NCI-H1105 (cell line): Measurements from ENCODE around the gene UBE3C.
A peak's percentile ranks its signal among the peaks of the same experiment; 100 is the strongest.
"Not testable (repeated sequence)": the region's sequence is repeated elsewhere in the genome, so short reads cannot be mapped to it uniquely, and the experiment has no call there.

ENCODE experiments used
- DNase-seq: peaks from one replicate; lab custom pipeline; 2025; lab: John Stamatoyannopoulos, UW

Gene UBE3C

DNA sequence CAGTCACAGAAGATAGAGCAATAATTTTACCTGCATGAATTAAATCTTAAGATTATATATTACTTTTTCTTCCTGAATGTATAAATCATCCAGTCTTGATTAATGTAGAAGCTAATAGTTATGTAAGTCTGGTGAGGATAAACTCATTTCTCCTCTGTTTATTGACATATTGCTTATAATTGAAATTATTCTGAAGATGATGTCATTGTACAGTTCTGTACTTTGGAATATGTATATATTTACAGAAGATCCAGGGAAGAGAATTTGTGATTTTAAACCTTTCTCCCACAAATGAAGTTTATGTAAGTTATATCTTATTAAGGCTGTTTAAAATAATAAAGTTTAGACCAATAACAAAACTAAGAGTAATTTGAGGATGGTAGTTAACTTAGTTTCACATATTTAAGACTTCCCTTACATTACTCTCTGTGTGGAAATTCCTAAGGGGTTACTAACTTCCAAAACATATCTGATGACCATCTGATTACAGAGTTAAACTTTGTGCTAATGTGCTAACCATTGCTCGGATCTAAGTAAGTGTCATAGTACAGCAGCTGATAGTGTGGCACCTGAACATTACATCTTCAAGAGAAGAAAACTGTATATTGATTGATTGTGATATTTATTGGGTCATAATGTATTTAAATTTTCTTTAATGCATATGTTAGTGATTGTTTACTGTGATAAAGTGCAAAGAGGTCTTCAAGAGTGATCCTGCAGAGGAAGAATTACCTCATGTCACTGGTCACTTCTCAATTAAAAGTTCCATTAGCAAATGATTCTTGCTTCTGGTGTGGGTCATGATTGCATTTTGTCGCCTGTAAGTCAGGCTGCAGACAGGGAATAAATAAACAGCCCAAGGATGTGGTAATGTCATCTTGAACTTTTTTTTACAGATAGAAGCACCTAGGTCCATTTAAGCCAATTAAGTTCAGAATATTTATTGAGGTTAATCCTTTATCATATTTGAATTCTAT is 96.9 kb downstream of the UBE3C start:
- no peak for DNase-seq

- no peak for DNase-seq
Measured at GRCh38 chr7:157238087-157238486, 99.4 kb downstream of the UBE3C start.

- DNase-seq, result no peak
Measured at GRCh38 chr7:157239571-157240270, 101.0 kb downstream of the UBE3C start.

DNA sequence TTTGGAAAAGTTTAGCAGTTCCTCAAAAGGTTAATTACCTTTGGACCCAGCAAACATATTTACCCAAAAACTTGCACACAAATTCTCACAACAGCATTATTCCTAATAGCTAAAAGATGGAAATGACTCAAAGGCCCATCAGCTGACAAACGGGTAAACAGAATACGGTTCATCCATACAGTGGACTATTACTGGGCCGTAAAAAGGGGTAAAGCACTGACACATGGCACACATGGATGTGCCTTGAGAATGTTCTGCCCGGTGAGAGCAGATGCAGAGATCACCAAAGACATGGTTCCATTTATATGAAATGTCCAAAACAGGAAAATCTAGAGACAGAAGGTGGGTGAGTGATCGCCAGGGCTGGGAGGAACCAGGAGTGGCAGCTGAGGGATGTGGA is 102.9 kb downstream of the UBE3C start:
- DNase-seq, result no peak

DNA sequence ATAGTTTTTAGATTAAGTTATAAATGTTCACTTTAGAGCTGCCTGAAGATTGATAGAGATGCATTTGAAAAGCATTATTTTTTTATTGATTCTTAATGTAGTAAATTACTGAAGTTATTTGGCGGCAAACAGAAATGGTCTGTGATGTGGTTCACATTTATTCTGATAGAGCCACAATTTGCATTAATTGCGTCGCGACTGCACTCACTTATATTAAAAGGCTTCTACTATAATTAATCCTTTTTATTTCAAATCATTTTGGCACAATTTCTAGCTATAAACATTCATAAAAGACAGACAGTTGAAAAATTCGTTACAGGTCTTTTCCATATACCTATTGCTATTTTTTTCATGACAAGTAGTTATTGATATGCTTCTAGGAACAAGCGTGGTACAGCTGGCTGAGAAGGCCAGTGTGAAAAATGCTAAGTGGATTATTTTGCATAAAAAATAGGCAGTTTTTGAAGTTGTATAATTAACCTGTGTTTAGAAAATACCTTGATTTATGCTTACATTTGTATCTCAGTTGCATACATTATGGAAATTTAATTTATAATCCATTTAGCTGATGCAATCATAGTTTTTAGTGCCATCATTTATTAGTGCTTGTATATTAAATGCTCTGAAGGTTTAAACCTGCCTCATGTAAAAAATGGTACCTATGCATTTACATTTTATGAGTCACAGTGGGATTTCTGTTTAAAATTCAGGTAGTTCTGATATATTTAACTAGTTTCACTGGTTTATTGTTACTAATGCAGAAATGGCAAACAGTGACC is 106.0 kb downstream of the UBE3C start:
- no peak for DNase-seq

GRCh38 chr7:157246052-157246451 is 107.3 kb downstream of the UBE3C start:
- no peak for DNase-seq

GRCh38 chr7:157248659-157249058 is 109.9 kb downstream of the UBE3C start:
- no peak for DNase-seq

DNA sequence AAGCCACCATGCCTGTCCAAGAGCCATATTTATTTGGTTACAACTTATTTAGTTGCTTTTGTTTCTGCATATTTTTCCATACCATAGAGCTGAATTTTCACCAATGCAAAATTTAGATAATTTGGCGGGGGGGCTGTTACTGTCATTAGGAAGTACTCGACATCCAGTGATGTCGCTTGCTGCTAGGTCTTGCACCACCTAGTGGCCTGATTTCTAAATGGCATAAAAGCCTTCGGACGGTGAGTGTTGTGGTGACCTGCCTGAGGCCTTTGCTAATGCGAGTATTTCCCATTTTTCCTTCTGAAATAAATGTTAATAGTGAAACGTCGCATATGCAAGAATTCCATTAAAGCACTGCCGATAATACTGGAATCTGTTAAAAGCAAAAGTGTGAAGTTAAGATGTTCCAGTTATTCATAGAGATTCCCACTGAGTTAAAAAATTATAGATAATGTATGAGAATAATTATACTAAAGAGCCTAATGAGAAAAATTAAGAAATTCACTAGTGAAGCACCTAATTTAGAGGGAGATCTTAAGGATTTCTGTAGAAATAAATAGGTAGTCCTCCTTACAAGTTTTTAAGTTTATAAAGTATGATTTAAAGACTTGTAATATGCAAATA is 112.0 kb downstream of the UBE3C start:
- peak; percentile 14 for DNase-seq

DNA sequence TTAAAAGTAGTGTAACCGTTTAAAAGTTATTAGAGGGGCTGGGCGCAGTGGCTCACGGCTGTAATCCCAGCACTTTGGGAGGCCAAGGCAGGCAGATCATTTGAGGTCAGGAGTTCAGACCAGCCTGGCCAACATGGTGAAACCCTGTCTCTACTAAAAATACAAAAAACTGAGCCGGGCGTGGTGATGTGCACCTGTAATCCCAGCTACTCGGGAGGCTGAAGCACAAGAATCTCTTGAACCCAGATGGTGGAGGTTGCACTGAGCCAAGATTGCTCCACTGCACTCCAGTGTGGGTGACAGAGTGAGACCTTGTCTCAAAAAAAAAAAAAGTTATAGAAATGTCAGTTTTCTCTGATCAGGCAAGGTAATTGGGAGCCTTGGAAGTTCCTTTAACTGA is 113.1 kb downstream of the UBE3C start:
- not testable (repeated sequence) for DNase-seq

DNA sequence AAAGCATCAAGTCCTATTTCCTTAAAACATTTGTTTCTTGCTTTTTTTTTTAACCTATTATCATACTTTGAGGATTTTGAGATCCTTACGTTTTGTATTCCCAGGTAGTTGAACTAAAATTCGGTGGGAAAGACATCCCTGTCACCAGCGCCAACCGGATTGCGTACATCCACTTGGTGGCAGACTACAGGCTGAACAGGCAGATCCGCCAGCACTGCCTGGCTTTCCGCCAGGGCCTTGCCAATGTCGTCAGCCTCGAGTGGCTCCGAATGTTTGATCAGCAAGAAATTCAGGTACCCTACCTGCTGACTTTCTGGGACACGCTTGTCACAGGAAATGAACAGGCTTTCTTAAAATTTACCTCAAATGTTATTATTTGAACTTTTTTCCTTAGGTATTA is 115.1 kb downstream of the UBE3C start:
- peak; percentile 90 for DNase-seq

DNA sequence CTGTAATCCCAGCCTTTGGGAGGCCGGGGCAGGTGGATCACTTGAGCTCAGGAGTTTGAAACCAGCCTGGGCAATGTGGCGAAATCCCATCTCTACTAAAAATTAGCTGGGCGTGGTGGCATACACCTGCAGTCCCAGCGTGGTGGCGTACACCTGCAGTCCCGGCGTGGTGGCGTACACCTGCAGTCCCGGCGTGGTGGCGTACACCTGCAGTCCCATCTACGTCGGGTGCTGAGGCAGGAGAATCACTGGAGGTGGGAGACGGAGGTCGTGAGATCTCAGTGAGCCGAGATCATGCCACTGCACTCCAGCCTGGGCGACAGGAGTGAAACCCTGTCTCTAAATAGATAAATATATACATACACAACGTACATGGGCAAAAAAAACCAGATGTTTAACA is 116.1 kb downstream of the UBE3C start:
- not testable (repeated sequence) for DNase-seq

DNA sequence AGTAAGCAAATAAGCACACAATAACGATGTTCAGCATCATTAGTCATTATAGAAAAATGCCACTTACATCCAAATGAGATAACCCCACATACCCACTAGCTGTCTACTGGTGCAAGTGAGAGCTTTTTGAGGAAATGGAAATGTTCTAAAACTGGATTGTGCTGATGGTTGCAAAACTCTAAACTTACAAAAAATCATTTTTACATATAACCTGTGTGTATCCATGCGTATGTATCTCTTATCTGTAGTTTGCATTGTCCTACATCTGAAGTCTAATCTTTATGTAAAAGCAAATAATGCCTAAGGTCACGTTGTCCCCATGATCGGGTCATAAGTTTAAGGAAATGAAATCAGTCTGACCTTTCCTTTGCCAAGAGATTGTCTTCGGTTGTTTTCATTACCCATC is 116.5 kb downstream of the UBE3C start:
- no peak for DNase-seq

- no peak for DNase-seq
Measured at GRCh38 chr7:157263156-157263555, 124.4 kb downstream of the UBE3C start.

GRCh38 chr7:157265051-157265450 is 126.3 kb downstream of the UBE3C start:
- no peak for DNase-seq

- DNase-seq, result no peak
Measured at GRCh38 chr7:157266272-157266671, 127.5 kb downstream of the UBE3C start.

GRCh38 chr7:157267516-157267915 is 128.8 kb downstream of the UBE3C start:
- DNase-seq, result no peak

- no peak for DNase-seq
Measured at GRCh38 chr7:157267956-157268355, 129.2 kb downstream of the UBE3C start.

- DNase-seq, result no peak
Measured at GRCh38 chr7:157268540-157268939, 129.8 kb downstream of the UBE3C start.

DNA sequence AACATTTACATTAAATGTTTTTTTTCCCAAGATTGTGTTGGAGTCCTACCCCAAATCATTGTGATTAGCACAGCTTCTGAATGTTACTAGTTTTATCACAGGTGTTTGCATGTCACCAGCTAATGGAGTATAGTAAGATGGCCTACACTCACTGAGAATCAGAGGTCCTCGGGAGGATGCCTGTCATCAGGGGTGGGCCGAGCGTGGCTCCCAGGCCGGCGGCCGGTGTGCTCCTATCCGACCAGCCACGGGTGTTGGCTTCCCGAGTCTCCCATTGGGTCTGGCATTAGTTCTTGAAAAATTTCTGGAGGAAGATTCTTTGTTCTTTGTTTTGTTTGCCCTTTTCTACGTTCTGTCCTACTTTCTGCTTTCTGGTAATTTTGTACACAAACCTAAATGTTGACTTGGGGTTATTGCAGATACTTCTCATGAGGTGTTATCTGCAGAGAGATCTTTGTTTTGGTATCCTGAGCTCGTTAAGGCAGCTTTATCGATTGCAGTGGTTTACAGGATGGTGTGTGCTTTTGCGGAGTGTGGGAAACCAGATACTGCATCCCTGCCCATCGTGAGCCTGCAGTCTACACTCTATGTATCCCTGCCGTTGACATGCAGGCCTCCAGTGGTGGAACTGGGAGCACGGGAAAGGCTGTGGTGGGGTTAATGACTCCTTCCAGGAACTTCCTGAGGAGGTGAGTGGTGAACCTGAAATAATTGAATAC is 130.8 kb downstream of the UBE3C start:
- no peak for DNase-seq

- no peak for DNase-seq
Measured at GRCh38 chr7:157270060-157270444, 131.3 kb downstream of the UBE3C start.

- DNase-seq, result no peak
Measured at GRCh38 chr7:157271315-157271990, 132.7 kb downstream of the UBE3C start.
